Epithelial cell of umbilical artery (primary cell): ENCODE measurements around the gene HYCC1. TPM values are rescaled to one million over a fixed set of nuclear protein-coding genes. Genes with fewer than 3 reads are reported as not detected.

Experiments used
- total RNA-seq: library from RNA; depleted of rRNA; stranded (reverse); fragments of >200 nt; gene quantifications from 2 replicates; pipeline ENCODE4 v1.2.3, GENCODE V29; 2014

HYCC1 gene
- 37.4 and 61.7 TPM in 2 replicates for total RNA-seq

GRCh38 chr7:23013715-23014649 is at the start of gene HYCC1:
TSS of gene HYCC1 (minus strand) at chr7:23014130. CDS start at chr7:22991111, 23,019 bp downstream.

Other genes starting within 250 kb of the HYCC1 start
- 71.0 and 146 TPM in 2 replicates for gene TOMM7, start 191.3 kb downstream of the HYCC1 start, total RNA-seq
- 42.2 and 44.2 TPM in 2 replicates for gene KLHL7, start 91.7 kb upstream of the HYCC1 start, total RNA-seq
- gene NUP42, start 167.9 kb upstream of the HYCC1 start, total RNA-seq, result 34.8 and 41.0 TPM in 2 replicates
- 0.32 and 1.7 TPM in 2 replicates for gene GPNMB, start 232.6 kb upstream of the HYCC1 start, total RNA-seq